Stimulated activated CD8-positive, alpha-beta memory T cell treated with anti-CD3 and anti-CD28 coated beads, Interleukin-2, amount 100 ng/mL, for 1 hour (primary cell): ENCODE measurements around the gene NAALADL2.
"Not testable (repeated sequence)": the region's sequence is repeated elsewhere in the genome, so short reads cannot be mapped to it uniquely, and the experiment has no call there.

Experiments
- DNase-seq, 2 donors: peaks; one replicate each; pipeline ENCODE4 v3.0.0-alpha.2; 2020; ENCODE audit warnings: low read depth in 2 of 2

The NAALADL2 gene

GRCh38 chr3:175358935-175359334, 499.8 kb downstream of the NAALADL2 start:
- no peak for DNase-seq

- not testable (repeated sequence) for DNase-seq
Observed at GRCh38 chr3:175370426-175370825, 511.3 kb downstream of the NAALADL2 start.

- DNase-seq: not testable (repeated sequence)
Observed at GRCh38 chr3:175371187-175371586, 512.1 kb downstream of the NAALADL2 start.

- DNase-seq: no peak
Observed at GRCh38 chr3:175374705-175375104, 515.6 kb downstream of the NAALADL2 start.

GRCh38 chr3:175378348-175378747, 519.2 kb downstream of the NAALADL2 start:
- DNase-seq: no peak

- DNase-seq: no peak
Observed at GRCh38 chr3:175381685-175382084, 522.6 kb downstream of the NAALADL2 start.

- DNase-seq: no peak
Observed at GRCh38 chr3:175383371-175383770, 524.2 kb downstream of the NAALADL2 start.

GRCh38 chr3:175383813-175384212, 524.7 kb downstream of the NAALADL2 start:
- DNase-seq: no peak

- DNase-seq: no peak
Observed at GRCh38 chr3:175384569-175384968, 525.4 kb downstream of the NAALADL2 start.

GRCh38 chr3:175386630-175387029, 527.5 kb downstream of the NAALADL2 start:
- no peak for DNase-seq

- no peak for DNase-seq
Observed at GRCh38 chr3:175389560-175389959, 530.4 kb downstream of the NAALADL2 start.

- no peak for DNase-seq
Observed at GRCh38 chr3:175391601-175392000, 532.5 kb downstream of the NAALADL2 start.

GRCh38 chr3:175392653-175393052, 533.5 kb downstream of the NAALADL2 start:
- no peak for DNase-seq

- no peak for DNase-seq
Observed at GRCh38 chr3:175397372-175397771, 538.2 kb downstream of the NAALADL2 start.

- no peak for DNase-seq
Observed at GRCh38 chr3:175398676-175399075, 539.5 kb downstream of the NAALADL2 start.

GRCh38 chr3:175399156-175399840, 540.2 kb downstream of the NAALADL2 start:
- DNase-seq: no peak

GRCh38 chr3:175404027-175404426, 544.9 kb downstream of the NAALADL2 start:
- DNase-seq: no peak

- DNase-seq: no peak
Observed at GRCh38 chr3:175404621-175405020, 545.5 kb downstream of the NAALADL2 start.

GRCh38 chr3:175410251-175410650, 551.1 kb downstream of the NAALADL2 start:
- no peak for DNase-seq

- DNase-seq: no peak
Observed at GRCh38 chr3:175411405-175411804, 552.3 kb downstream of the NAALADL2 start.

GRCh38 chr3:175411946-175412345, 552.8 kb downstream of the NAALADL2 start:
- DNase-seq: no peak

- DNase-seq: no peak
Observed at GRCh38 chr3:175413926-175414325, 554.8 kb downstream of the NAALADL2 start.

GRCh38 chr3:175416600-175416999, 557.5 kb downstream of the NAALADL2 start:
- no peak for DNase-seq

- no peak for DNase-seq
Observed at GRCh38 chr3:175417426-175417825, 558.3 kb downstream of the NAALADL2 start.
